Pons (tissue), 1 donor: ENCODE results near the gene IFNA17.
"Not testable (repeated sequence)": the region's sequence is repeated elsewhere in the genome, so short reads cannot be mapped to it uniquely, and the experiment has no call there.

ENCODE experiments used
- DNase-seq: peaks from one replicate; pipeline ENCODE4 v3.0.0-alpha.2; 2016; ENCODE audit warnings: low spot score

Gene IFNA17

GRCh38 chr9:21228122-21228521 lies at the start of gene IFNA17:
Gene IFNA17 (minus strand): TSS chr9:21228222. CDS start chr9:21228173, 49 bp downstream.
- no peak for DNase-seq

- no peak for DNase-seq
Observed at GRCh38 chr9:21268347-21268657, 40.3 kb upstream of the IFNA17 start.

- DNase-seq, result peak; percentile 17
Observed at GRCh38 chr9:21267485-21268346, 39.7 kb upstream of the IFNA17 start.

- peak; percentile 20 for DNase-seq
Observed at GRCh38 chr9:21266733-21267484, 38.9 kb upstream of the IFNA17 start.

GRCh38 chr9:21265421-21266189 lies 37.6 kb upstream of the IFNA17 start:
- DNase-seq, result no peak

GRCh38 chr9:21255538-21256212 lies 27.7 kb upstream of the IFNA17 start:
- DNase-seq, result no peak

- peak; percentile 72 for DNase-seq
Observed at GRCh38 chr9:21252721-21253547, 24.9 kb upstream of the IFNA17 start.

GRCh38 chr9:21251638-21252037 lies 23.6 kb upstream of the IFNA17 start:
- no peak for DNase-seq

GRCh38 chr9:21251190-21251589 lies 23.2 kb upstream of the IFNA17 start:
- DNase-seq, result no peak

GRCh38 chr9:21244836-21245235 lies 16.8 kb upstream of the IFNA17 start:
- DNase-seq, result no peak

- DNase-seq, result no peak
Observed at GRCh38 chr9:21239911-21240310, 11.9 kb upstream of the IFNA17 start, which contains the start of gene IFNA14. Gene IFNA14 (minus strand): TSS chr9:21240005. CDS start chr9:21239935, 70 bp downstream.

- DNase-seq, result not testable (repeated sequence)
Observed at GRCh38 chr9:21236360-21236714, 8.3 kb upstream of the IFNA17 start.

GRCh38 chr9:21235468-21236359 lies 7.7 kb upstream of the IFNA17 start:
- DNase-seq, result peak; percentile 80

- DNase-seq, result no peak
Observed at GRCh38 chr9:21234153-21234687, 6.2 kb upstream of the IFNA17 start.

- DNase-seq, result no peak
Observed at GRCh38 chr9:21233258-21233657, 5.2 kb upstream of the IFNA17 start.

GRCh38 chr9:21217211-21217610 lies 10.8 kb downstream of the IFNA17 start, which contains the start of gene IFNA16:
Gene IFNA16 (minus strand): TSS chr9:21217311. CDS start chr9:21217305, 6 bp downstream.
- DNase-seq, result not testable (repeated sequence)

- DNase-seq, result peak; percentile 34
Observed at GRCh38 chr9:21213411-21214326, 14.4 kb downstream of the IFNA17 start.

- DNase-seq, result not testable (repeated sequence)
Observed at GRCh38 chr9:21212160-21212559, 15.9 kb downstream of the IFNA17 start.
